Endodermal cell (in vitro differentiated cells): ENCODE results near the gene CD22. TPM values are rescaled to one million over a fixed set of nuclear protein-coding genes. Genes with fewer than 3 reads are reported as not detected.
A peak's percentile ranks its signal among the peaks of the same experiment; 100 is the strongest.

ENCODE experiments used
- DNase-seq: peaks from one replicate; pipeline ENCODE4 v3.0.0-alpha.2; 2017
- H3K27ac ChIP-seq: 2 replicates; pipeline ENCODE4 v1.5.1; 2013; ENCODE audit warnings: mild to moderate bottlenecking, low read depth, low read length, moderate library complexity
- H3K27me3 ChIP-seq: 2 replicates; pipeline ENCODE4 v1.6.1; 2013; ENCODE audit warnings: mild to moderate bottlenecking, low read length, moderate library complexity; ENCODE audit not compliant: insufficient read depth, control insufficient read depth, poor library complexity, severe bottlenecking
- H3K36me3 ChIP-seq: 2 replicates; pipeline ENCODE4 v1.7.0; 2013; ENCODE audit warnings: mild to moderate bottlenecking, low read length, moderate library complexity; ENCODE audit not compliant: control insufficient read depth, insufficient read depth
- H3K4me1 ChIP-seq: one replicate; pipeline ENCODE4 v1.7.0; 2013; ENCODE audit warnings: low read length; ENCODE audit not compliant: control insufficient read depth, insufficient read depth
- H3K4me3 ChIP-seq: 2 replicates; pipeline ENCODE4 v1.5.1; 2013; ENCODE audit warnings: mild to moderate bottlenecking, low read length, moderate library complexity
- H3K9ac ChIP-seq: 2 replicates; pipeline ENCODE4 v1.6.1; 2013; ENCODE audit warnings: mild to moderate bottlenecking, low read length, moderate library complexity; ENCODE audit not compliant: poor library complexity, severe bottlenecking; ENCODE audit errors: extremely low read depth
- H3K9me3 ChIP-seq: 2 replicates; pipeline ENCODE4 v1.6.1; 2013; ENCODE audit warnings: mild to moderate bottlenecking, low read length, moderate library complexity; ENCODE audit not compliant: control insufficient read depth
- H3K27ac Mint-ChIP-seq: 2 replicates; pipeline ENCODE4 v1.8.0; 2020; ENCODE audit warnings: mixed read lengths
- H3K27me3 Mint-ChIP-seq: 2 replicates; pipeline ENCODE4 v1.8.0; 2021; ENCODE audit warnings: mild to moderate bottlenecking, mixed read lengths; ENCODE audit not compliant: insufficient read depth
- H3K36me3 Mint-ChIP-seq: 2 replicates; pipeline ENCODE4 v1.8.0; 2020; ENCODE audit warnings: low read depth, mixed read lengths
- H3K4me1 Mint-ChIP-seq: 2 replicates; pipeline ENCODE4 v1.8.0; 2020; ENCODE audit warnings: mixed read lengths
- H3K4me3 Mint-ChIP-seq: 2 replicates; pipeline ENCODE4 v1.8.0; 2020; ENCODE audit warnings: mild to moderate bottlenecking, moderate library complexity, mixed read lengths
- H3K9me3 Mint-ChIP-seq: 2 replicates; pipeline ENCODE4 v1.8.0; 2020; ENCODE audit warnings: mild to moderate bottlenecking, mixed read lengths
- WGBS, 2 experiments: methylation state at CpG; one replicate each; pipeline versions ENCODE4 v1.1.5 to v1.1.7; 2013; ENCODE audit warnings: missing lambda C conversion rate in 2 of 2, mixed read lengths in 1 of 2; ENCODE audit not compliant: insufficient coverage in 1 of 2, insufficient read length in 1 of 2; 5-methylcytosine and 5-hydroxymethylcytosine counted together
- total RNA-seq, 2 donors: library from RNA; stranded (reverse); fragmentation: NEBNext Ultra II Directional in 1 of 2; extraction: Animal tissue kit (Norgen Biotek cat#: 25700) in 1 of 2; gene quantifications; 2 replicates in 1 of 2; 3 replicates in 1 of 2; pipeline ENCODE4 v1.2.1, GENCODE V29; 2021
- TF ChIP-seq, protein P1 (sequence below): fragments of 200-600 bp; sonication (generic); conservative IDR thresholded peaks from 2 replicates; pipeline ENCODE4 v1.5.0; 2021; ENCODE audit warnings: antibody characterized with exemption, mild to moderate bottlenecking

CD22 gene
- total RNA-seq, 2 donors from 2014 or later = not detected

DNA sequence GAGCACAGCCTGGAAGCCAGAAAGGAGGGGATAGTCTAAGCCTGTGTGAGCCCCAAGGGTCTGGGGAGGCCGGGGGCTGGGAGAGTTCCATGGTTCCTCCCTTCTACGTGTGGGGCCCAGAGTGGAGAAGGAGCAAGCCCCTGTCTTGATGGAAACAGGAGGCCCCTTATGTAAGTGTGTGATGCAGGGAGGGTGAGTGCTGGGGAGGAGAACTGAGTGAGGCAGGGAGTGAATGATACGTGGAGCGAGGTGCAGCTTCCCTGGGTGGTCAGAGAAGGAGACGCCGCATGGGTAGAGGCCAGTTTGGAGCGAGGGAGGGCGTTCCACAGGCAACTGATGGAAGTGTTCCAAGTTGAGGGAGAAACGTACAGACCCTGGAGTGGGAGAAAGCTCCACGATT, 21.1 kb upstream of the CD22 start:
- Mint-ChIP-seq H3K4me3 (no peak overlapping the region), H3K4me1 (no peaks in the 10 kb centered on the region), H3K27ac (no peak overlapping the region), H3K9me3 (no peaks in the 10 kb centered on the region), H3K36me3 (no peaks in the 10 kb centered on the region), H3K27me3 (peaks cover 1% of the 10 kb centered on the region)
- H3K4me1 ChIP-seq = no peaks in the 10 kb centered on the region
- WGBS, 2 experiments = 89 to 93% methylated on average over 7 to 10 of the region's 10 CpGs
- no peaks in the 10 kb centered on the region for H3K27me3 ChIP-seq
- H3K4me3 ChIP-seq = no peak overlapping the region
- H3K36me3 ChIP-seq = no peaks in the 10 kb centered on the region
- TF ChIP-seq, protein P1, sequence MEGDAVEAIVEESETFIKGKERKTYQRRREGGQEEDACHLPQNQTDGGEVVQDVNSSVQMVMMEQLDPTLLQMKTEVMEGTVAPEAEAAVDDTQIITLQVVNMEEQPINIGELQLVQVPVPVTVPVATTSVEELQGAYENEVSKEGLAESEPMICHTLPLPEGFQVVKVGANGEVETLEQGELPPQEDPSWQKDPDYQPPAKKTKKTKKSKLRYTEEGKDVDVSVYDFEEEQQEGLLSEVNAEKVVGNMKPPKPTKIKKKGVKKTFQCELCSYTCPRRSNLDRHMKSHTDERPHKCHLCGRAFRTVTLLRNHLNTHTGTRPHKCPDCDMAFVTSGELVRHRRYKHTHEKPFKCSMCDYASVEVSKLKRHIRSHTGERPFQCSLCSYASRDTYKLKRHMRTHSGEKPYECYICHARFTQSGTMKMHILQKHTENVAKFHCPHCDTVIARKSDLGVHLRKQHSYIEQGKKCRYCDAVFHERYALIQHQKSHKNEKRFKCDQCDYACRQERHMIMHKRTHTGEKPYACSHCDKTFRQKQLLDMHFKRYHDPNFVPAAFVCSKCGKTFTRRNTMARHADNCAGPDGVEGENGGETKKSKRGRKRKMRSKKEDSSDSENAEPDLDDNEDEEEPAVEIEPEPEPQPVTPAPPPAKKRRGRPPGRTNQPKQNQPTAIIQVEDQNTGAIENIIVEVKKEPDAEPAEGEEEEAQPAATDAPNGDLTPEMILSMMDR = no peak
- H3K27ac ChIP-seq = no peak overlapping the region
- H3K9ac ChIP-seq = no peak overlapping the region
- H3K9me3 ChIP-seq = no peaks in the 10 kb centered on the region
- DNase-seq = no peak

DNA sequence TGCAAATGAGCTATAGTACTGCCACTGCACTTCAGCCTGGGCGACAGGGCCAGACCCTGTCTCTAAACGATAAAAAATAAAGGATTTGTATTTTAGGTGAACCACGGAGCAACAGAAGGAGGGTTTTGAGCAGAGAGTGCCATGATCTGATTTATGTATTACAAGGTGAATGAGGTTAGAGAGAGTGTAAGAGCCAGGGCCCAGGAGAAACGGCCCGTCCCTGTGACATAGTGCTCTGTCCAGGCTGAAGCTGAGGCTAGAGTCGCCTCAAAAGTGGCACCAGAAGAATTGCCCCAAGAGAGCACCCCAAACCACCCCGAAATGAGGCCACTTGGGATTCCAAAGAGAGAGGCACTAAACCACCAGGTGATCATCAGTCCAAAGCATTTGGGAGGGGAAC, 20.1 kb upstream of the CD22 start:
- Histone ChIP-seq H3K4me1 (no peaks in the 10 kb centered on the region), H3K9ac (no peak overlapping the region), H3K27ac (no peak overlapping the region), H3K36me3 (no peaks in the 10 kb centered on the region), H3K4me3 (no peak overlapping the region), H3K9me3 (no peaks in the 10 kb centered on the region), H3K27me3 (no peaks in the 10 kb centered on the region)
- no peaks in the 10 kb centered on the region for H3K36me3 Mint-ChIP-seq
- no peak overlapping the region for H3K27ac Mint-ChIP-seq
- no peaks in the 10 kb centered on the region for H3K27me3 Mint-ChIP-seq
- TF ChIP-seq, protein P1 = no peak
- 83 to 85% methylated on average over 7 of the region's 7 CpGs for WGBS, 2 experiments
- H3K4me3 Mint-ChIP-seq = no peak overlapping the region
- H3K9me3 Mint-ChIP-seq = no peaks in the 10 kb centered on the region
- no peak for DNase-seq
- no peaks in the 10 kb centered on the region for H3K4me1 Mint-ChIP-seq

DNA sequence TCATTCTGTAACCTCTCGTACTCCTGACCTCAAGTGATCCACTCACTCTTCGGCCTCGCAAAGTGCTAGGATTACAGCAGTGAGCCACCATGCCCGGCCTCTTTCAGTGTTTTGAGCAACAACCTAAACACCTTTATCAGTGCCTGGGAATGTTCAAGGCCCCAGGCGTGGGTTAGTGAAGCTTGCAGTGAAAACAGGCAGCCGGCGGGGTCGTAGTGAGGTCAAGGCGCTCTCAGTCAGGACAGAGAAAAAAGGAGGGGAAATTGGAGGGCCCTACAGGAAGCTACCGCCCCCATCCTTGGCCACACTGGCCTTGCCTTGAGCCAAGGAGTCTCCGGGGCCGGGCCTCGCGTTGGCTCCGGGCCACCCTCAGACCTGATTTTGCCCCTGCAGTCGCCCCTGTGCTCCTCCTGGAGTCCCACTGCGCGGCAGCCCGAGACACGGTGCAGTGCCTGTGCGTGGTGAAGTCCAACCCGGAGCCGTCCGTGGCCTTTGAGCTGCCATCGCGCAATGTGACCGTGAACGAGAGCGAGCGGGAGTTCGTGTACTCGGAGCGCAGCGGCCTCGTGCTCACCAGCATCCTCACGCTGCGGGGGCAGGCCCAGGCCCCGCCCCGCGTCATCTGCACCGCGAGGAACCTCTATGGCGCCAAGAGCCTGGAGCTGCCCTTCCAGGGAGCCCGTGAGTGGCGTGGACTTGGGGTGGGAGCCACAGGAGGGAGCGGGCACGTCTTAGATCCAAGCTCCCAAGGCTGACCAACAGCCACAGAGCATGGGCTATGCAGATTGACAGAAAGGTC, 19.3 kb upstream of the CD22 start:
- Histone ChIP-seq H3K27me3 (no peaks in the 10 kb centered on the region), H3K4me1 (no peaks in the 10 kb centered on the region), H3K4me3 (no peak overlapping the region), H3K36me3 (no peaks in the 10 kb centered on the region), H3K27ac (no peak overlapping the region), H3K9ac (no peak overlapping the region), H3K9me3 (no peaks in the 10 kb centered on the region)
- H3K9me3 Mint-ChIP-seq = no peaks in the 10 kb centered on the region
- peak; percentile 44 for DNase-seq
- H3K27ac Mint-ChIP-seq = peak overlapping the region; percentile 44
- TF ChIP-seq, protein P1 = no peak
- no peaks in the 10 kb centered on the region for H3K27me3 Mint-ChIP-seq
- no peaks in the 10 kb centered on the region for H3K4me1 Mint-ChIP-seq
- no peaks in the 10 kb centered on the region for H3K36me3 Mint-ChIP-seq
- no peak overlapping the region for H3K4me3 Mint-ChIP-seq
- 91% methylated on average over 26 to 47 of the region's 47 CpGs for WGBS, 2 experiments
